Naive thymus-derived CD4-positive, alpha-beta T cell (primary cell): ENCODE data around the gene CPXM2. TPM values are rescaled to one million over a fixed set of nuclear protein-coding genes. Genes with fewer than 3 reads are reported as not detected.

Source experiments
- ATAC-seq: fragments of 150-1000 bp; cut with Tn5 transposase; 2 replicates; pipeline ENCODE4 v1.10.0; 2021; ENCODE audit warnings: mild to moderate bottlenecking, moderate library complexity
- CTCF ChIA-PET: fragments of 350-600 bp; sonication (Branson Sonifier 250); formaldehyde crosslinking; loops from one replicate; lab custom pipeline; 2021; ENCODE audit warnings: antibody characterized with exemption; lab: Charles Lee
- POLR2A ChIA-PET: fragments of 350-600 bp; sonication (Branson Sonifier 250); formaldehyde crosslinking; loops from one replicate; lab custom pipeline; 2021; ENCODE audit warnings: antibody characterized with exemption, inconsistent platforms; lab: Charles Lee
- DNase-seq, 9 donors: peaks; one replicate each; pipeline versions ENCODE4 v3.0.0 to v3.0.0-alpha.2; 2020 to 2022; ENCODE audit warnings: mixed read lengths in 1 of 9
- H3K27ac ChIP-seq: one replicate; pipeline ENCODE4 v1.7.0; 2013; ENCODE audit warnings: mild to moderate bottlenecking, low read depth, low read length, moderate library complexity
- H3K27me3 ChIP-seq, 2 donors: one replicate each; pipeline ENCODE4 v1.7.0; 2013; ENCODE audit warnings: low read length in 2 of 2, mild to moderate bottlenecking in 2 of 2, moderate library complexity in 2 of 2; ENCODE audit not compliant: control insufficient read depth in 2 of 2, insufficient read depth in 2 of 2
- H3K36me3 ChIP-seq, 3 experiments: 1 replicate in 2 of 3; 2 replicates in 1 of 3; pipeline ENCODE4 v1.7.0; 2013; ENCODE audit warnings: low read length in 3 of 3, mild to moderate bottlenecking in 3 of 3, moderate library complexity in 1 of 3; ENCODE audit not compliant: insufficient read depth in 3 of 3, control insufficient read depth in 2 of 3
- H3K4me1 ChIP-seq, 2 donors: one replicate each; pipeline ENCODE4 v1.7.0; 2013; ENCODE audit warnings: low read length in 2 of 2, mild to moderate bottlenecking in 2 of 2, moderate library complexity in 1 of 2; ENCODE audit not compliant: control insufficient read depth in 2 of 2, insufficient read depth in 2 of 2
- H3K4me3 ChIP-seq: 2 replicates; pipeline ENCODE4 v1.7.0; 2013; ENCODE audit warnings: mild to moderate bottlenecking, low read length
- H3K9me3 ChIP-seq, 3 experiments: 1 replicate in 2 of 3; 2 replicates in 1 of 3; pipeline ENCODE4 v1.7.0; 2013; ENCODE audit warnings: low read length in 3 of 3; ENCODE audit not compliant: control insufficient read depth in 2 of 3
- H3K27ac Mint-ChIP-seq, 9 donors: one replicate each; pipeline ENCODE4 v1.8.0; 2020 to 2022; ENCODE audit warnings: mixed read lengths in 9 of 9, mild to moderate bottlenecking in 8 of 9, moderate library complexity in 5 of 9, inconsistent platforms in 2 of 9
- H3K27me3 Mint-ChIP-seq, 5 donors: one replicate each; pipeline ENCODE4 v1.8.0; 2021 to 2022; ENCODE audit warnings: mixed read lengths in 5 of 5, mild to moderate bottlenecking in 1 of 5
- H3K36me3 Mint-ChIP-seq, 5 donors: one replicate each; pipeline ENCODE4 v1.8.0; 2020 to 2022; ENCODE audit warnings: mixed read lengths in 5 of 5, mild to moderate bottlenecking in 3 of 5, inconsistent platforms in 1 of 5
- H3K4me1 Mint-ChIP-seq, 7 donors: one replicate each; pipeline ENCODE4 v1.8.0; 2020 to 2022; ENCODE audit warnings: mixed read lengths in 7 of 7, mild to moderate bottlenecking in 3 of 7, inconsistent platforms in 1 of 7
- H3K4me3 Mint-ChIP-seq, 10 donors: one replicate each; pipeline ENCODE4 v1.8.0; 2020 to 2022; ENCODE audit warnings: mild to moderate bottlenecking in 10 of 10, mixed read lengths in 10 of 10, moderate library complexity in 6 of 10, inconsistent platforms in 2 of 10
- H3K9me3 Mint-ChIP-seq, 11 donors: one replicate each; pipeline ENCODE4 v1.8.0; 2020 to 2022; ENCODE audit warnings: mixed read lengths in 11 of 11, mild to moderate bottlenecking in 4 of 11, inconsistent platforms in 1 of 11, moderate library complexity in 1 of 11
- intact Hi-C, 2 donors: fragments of 100-400 bp; cut with micrococcal nuclease; formaldehyde crosslinking; loops; one replicate each; pipeline ENCODE4 v1.15.1; 2023
- polyA plus RNA-seq, 2 donors: library from polyadenylated mRNA; unstranded; fragments of 300-500 nt; fragmentation: Illumina TruSeq; gene quantifications; one replicate each; pipeline ENCODE4 v1.2.3, GENCODE V29; 2021
- total RNA-seq, 6 experiments: library from RNA in 5 of 6; stranded (reverse) in 5 of 6; gene quantifications; 1 replicate in 5 of 6; 2 replicates in 1 of 6; pipeline ENCODE4 v1.2.3 and lab custom pipeline; 2021 to 2026

CPXM2 gene
- total and polyA plus RNA-seq, 7 experiments from 2014 or later: not detected

DNA sequence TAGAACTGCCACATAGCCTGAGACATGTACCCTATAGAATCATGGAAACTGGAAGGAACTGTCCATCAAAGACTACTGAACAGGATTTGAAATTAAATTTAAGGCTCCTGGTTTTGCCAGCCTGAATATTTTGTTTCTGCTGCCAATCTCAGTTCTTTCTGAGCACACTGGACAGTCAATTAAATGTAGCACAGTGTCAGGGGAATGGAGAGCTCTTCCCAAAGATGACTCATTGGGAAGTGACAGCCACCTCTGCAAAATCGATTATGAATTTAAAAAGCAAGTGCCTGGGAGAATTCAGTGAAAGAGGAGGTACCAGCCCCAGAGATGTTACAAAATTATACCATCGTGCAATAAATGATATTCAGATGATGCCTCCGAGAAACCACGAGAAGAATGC, 47.8 kb downstream of the CPXM2 start:
- no peaks in the 10 kb centered on the region for H3K36me3 Mint-ChIP-seq
- Histone ChIP-seq H3K27me3 (no peaks in the 10 kb centered on the region), H3K4me1 (no peaks in the 10 kb centered on the region), H3K4me3 (no peak overlapping the region), H3K27ac (no peak overlapping the region), H3K36me3 (no peaks in the 10 kb centered on the region), H3K9me3 (no peaks in the 10 kb centered on the region)
- DNase-seq (no peak), ATAC-seq (no peak)
- H3K27me3 Mint-ChIP-seq: peaks cover 3 to 26% (median 14%) of the 10 kb centered on the region in 5 donors
- no peaks in the 10 kb centered on the region for H3K4me1 Mint-ChIP-seq
- H3K9me3 Mint-ChIP-seq: peaks cover 0 to 8% (median 4%) of the 10 kb centered on the region in 11 donors
- intact Hi-C loops: no loop called here
- no peak overlapping the region for H3K27ac Mint-ChIP-seq
- POLR2A ChIA-PET: no interaction called here
- H3K4me3 Mint-ChIP-seq: no peak overlapping the region
- CTCF ChIA-PET: no interaction called here

DNA sequence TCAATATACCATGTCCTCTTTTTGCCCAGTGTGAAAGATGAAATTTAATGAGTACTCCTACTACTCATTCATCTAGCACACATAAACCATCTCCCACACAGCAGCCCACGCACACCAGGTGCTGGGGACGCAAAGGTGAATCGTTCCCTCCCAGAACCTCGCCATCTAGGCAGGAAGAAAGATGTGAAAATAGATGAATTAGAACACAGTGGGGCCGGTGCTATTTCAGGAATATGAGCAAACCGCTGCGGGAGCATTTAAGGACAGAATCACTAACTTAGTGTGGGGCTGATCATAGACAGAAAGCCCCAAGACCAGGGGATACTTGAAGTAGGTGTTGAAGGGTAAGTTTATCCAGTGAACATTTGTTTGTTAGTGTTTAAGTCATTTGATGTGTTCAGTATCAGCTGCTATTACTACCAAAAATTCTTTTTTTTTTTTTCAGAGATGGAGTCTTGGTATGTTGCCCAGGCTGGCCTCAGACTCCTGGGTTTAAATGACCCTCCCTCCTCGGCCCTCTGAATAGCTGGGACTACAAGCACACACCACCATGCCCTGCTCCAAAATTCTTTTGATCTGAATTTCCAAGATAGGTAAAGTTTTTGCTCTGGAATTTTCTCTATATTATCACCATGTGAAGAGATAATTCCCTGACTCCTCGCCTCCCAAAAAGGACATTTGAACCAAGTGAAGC, 48.8 kb downstream of the CPXM2 start:
- Mint-ChIP-seq H3K4me1 (no peaks in the 10 kb centered on the region), H3K9me3 (peaks cover 0 to 8% (median 4%) of the 10 kb centered on the region in 11 donors), H3K27me3 (peaks cover 3 to 26% (median 14%) of the 10 kb centered on the region in 5 donors), H3K4me3 (no peak overlapping the region), H3K27ac (no peak overlapping the region), H3K36me3 (no peaks in the 10 kb centered on the region)
- DNase-seq: no peak
- no peaks in the 10 kb centered on the region for H3K4me1 ChIP-seq
- CTCF ChIA-PET: no interaction called here
- H3K27ac ChIP-seq: no peak overlapping the region
- ATAC-seq: no peak
- H3K9me3 ChIP-seq: no peaks in the 10 kb centered on the region
- no peaks in the 10 kb centered on the region for H3K36me3 ChIP-seq
- POLR2A ChIA-PET: no interaction called here
- no peaks in the 10 kb centered on the region for H3K27me3 ChIP-seq
- intact Hi-C loops: no loop called here
- no peak overlapping the region for H3K4me3 ChIP-seq

DNA sequence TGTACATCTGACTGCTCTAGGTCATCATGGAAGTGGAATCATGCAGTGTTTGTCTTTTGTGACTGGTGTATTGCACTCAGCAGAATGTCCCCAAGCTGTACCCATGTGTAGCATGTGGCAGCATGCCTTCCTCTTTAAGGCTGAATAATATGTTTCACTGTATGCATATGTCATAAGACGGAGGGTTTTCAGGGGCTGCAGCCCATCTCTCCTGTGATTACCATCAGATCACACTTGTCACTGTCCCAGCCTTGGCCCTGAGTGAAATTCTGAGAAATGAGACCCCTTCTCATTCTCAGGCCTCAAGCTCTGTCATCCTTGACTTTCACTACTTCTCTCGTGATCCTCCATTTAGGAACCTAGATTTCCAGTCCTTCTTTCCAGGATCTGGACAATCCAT, 50.0 kb downstream of the CPXM2 start:
- Histone ChIP-seq H3K9me3 (no peaks in the 10 kb centered on the region), H3K27me3 (no peaks in the 10 kb centered on the region), H3K4me3 (no peak overlapping the region), H3K4me1 (no peaks in the 10 kb centered on the region), H3K36me3 (no peaks in the 10 kb centered on the region), H3K27ac (no peak overlapping the region)
- H3K4me3 Mint-ChIP-seq: no peak overlapping the region
- peaks cover 3 to 22% (median 19%) of the 10 kb centered on the region in 5 donors for H3K27me3 Mint-ChIP-seq
- H3K4me1 Mint-ChIP-seq: no peaks in the 10 kb centered on the region
- peaks cover 0 to 6% (median 4%) of the 10 kb centered on the region in 11 donors for H3K9me3 Mint-ChIP-seq
- no peak for DNase-seq
- H3K27ac Mint-ChIP-seq: no peak overlapping the region
- no peak for ATAC-seq
- ChIA-PET POLR2A (no interaction called here), CTCF (no interaction called here)
- intact Hi-C loops: no loop called here
- no peaks in the 10 kb centered on the region for H3K36me3 Mint-ChIP-seq

DNA sequence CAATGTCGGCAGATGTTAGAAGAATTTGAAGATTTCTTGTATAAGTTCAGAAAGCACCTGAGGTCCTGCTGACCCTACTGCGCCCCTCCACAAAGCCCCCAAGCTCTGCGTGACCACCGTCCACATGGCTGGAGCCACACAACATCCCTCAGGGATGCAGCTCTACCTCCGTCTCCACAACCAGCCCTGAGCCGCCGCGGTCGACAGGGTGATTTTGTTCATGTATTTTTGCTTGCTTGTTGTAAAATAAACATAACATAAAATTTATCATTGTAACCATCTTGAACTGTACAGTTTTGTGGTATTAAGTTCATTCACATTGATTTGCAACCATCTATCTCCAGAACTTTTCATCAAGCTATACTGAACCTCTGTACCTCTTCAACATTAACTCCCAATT, 50.5 kb downstream of the CPXM2 start:
- H3K4me1 ChIP-seq: no peaks in the 10 kb centered on the region
- ChIA-PET POLR2A (no interaction called here), CTCF (no interaction called here)
- H3K27me3 ChIP-seq: no peaks in the 10 kb centered on the region
- H3K4me1 Mint-ChIP-seq: no peaks in the 10 kb centered on the region
- no peak overlapping the region for H3K4me3 Mint-ChIP-seq
- no peak overlapping the region for H3K4me3 ChIP-seq
- H3K9me3 ChIP-seq: no peaks in the 10 kb centered on the region
- no peaks in the 10 kb centered on the region for H3K36me3 ChIP-seq
- H3K27ac ChIP-seq: no peak overlapping the region
- intact Hi-C loops: no loop called here
- no peak for ATAC-seq
- no peak overlapping the region for H3K27ac Mint-ChIP-seq
- peaks cover 0 to 7% (median 4%) of the 10 kb centered on the region in 11 donors for H3K9me3 Mint-ChIP-seq
- no peaks in the 10 kb centered on the region for H3K36me3 Mint-ChIP-seq
- H3K27me3 Mint-ChIP-seq: peaks cover 3 to 26% (median 19%) of the 10 kb centered on the region in 5 donors
- no peak for DNase-seq

DNA sequence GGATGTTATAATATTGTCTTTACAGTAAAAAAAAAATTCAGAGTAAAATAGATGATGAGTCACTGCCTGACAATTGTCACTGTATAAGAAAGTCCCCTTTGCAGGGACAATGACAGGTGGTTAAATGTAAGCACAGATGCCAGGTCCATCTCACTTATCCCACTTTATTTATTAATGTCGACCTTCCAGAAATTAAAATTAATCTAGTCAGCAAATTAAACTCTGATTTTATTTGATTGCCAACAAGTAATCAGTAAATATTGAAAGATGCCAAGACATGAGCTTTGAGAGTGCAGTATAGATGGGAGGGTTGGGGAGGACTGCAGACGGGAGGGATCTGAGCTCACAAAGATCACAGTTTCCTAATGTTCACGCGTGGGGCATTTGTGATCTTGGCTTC, 50.9 kb downstream of the CPXM2 start:
- no peak for DNase-seq
- ChIA-PET POLR2A (no interaction called here), CTCF (no interaction called here)
- Mint-ChIP-seq H3K9me3 (peaks cover 0 to 7% (median 4%) of the 10 kb centered on the region in 11 donors), H3K36me3 (no peaks in the 10 kb centered on the region), H3K4me1 (no peaks in the 10 kb centered on the region), H3K27ac (no peak overlapping the region), H3K27me3 (peaks cover 2 to 30% (median 19%) of the 10 kb centered on the region in 5 donors), H3K4me3 (no peak overlapping the region)
- intact Hi-C loops: no loop called here
- H3K4me3 ChIP-seq: no peak overlapping the region
- H3K27me3 ChIP-seq: no peaks in the 10 kb centered on the region
- no peaks in the 10 kb centered on the region for H3K4me1 ChIP-seq
- no peaks in the 10 kb centered on the region for H3K9me3 ChIP-seq
- ATAC-seq: no peak
- no peak overlapping the region for H3K27ac ChIP-seq
- H3K36me3 ChIP-seq: no peaks in the 10 kb centered on the region

DNA sequence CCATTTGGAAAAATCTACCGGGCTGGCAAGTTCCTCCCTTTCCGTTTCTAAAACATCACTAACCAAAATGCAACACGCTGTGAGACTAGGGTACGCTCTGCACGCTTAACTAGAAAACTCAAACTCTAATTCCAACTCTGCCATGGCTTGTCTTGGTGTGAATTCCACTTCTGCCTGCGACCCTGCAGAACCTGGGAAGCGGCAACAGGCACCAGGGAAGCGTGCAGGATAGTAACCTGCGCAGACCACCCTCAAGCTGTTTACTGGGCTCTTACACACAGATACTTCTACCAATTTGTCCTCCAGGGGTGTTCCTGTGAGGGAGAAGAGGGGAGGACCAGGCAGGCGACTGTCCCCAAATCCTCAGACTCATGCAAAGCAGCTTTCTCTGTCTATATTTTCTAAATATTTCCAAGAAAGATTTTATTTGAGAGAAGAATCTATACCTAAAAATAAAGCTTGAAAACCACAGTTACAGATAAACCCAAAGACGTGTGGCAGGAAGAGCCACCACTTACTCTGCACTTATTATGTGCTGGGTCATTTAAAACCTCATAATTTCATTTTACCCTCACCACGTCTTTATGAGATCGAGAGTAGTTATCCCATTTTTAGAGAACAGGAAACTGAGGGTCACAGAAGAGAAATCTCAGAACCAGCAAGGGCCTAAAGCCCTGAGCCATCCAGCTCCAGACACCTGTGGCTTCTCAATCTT, 52.9 kb downstream of the CPXM2 start:
- H3K9me3 Mint-ChIP-seq: peaks cover 0 to 5% (median 0%) of the 10 kb centered on the region in 11 donors
- no peak overlapping the region for H3K27ac Mint-ChIP-seq
- H3K9me3 ChIP-seq: no peaks in the 10 kb centered on the region
- intact Hi-C loops: no loop called here
- peaks cover 0 to 36% (median 15%) of the 10 kb centered on the region in 5 donors for H3K27me3 Mint-ChIP-seq
- H3K4me1 ChIP-seq: no peaks in the 10 kb centered on the region
- ChIA-PET POLR2A (no interaction called here), CTCF (no interaction called here)
- H3K4me3 ChIP-seq: no peak overlapping the region
- H3K27me3 ChIP-seq: no peaks in the 10 kb centered on the region
- no peaks in the 10 kb centered on the region for H3K36me3 Mint-ChIP-seq
- DNase-seq: no peak
- no peak for ATAC-seq
- H3K36me3 ChIP-seq: no peaks in the 10 kb centered on the region
- no peak overlapping the region for H3K27ac ChIP-seq
- H3K4me3 Mint-ChIP-seq: no peak overlapping the region
- H3K4me1 Mint-ChIP-seq: no peaks in the 10 kb centered on the region

DNA sequence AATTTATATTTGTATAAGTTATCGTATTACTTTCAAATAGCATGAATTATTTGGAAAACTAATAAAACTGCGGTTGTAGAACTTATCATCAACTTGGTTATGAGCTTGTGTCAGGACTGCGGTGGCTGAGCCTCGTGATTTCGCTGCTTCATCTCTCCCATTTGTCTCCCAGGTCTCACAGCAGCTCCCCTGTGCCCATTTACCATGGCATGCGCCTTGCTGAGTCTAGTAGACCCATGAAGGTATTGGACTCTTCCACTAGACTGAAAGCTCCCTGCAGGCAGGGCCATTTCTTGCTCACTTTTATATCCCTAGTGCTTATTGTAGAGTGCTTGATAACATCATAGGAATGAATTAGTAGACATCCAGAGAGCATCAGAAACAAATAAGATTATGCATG, 53.9 kb downstream of the CPXM2 start:
- Histone ChIP-seq H3K4me1 (no peaks in the 10 kb centered on the region), H3K36me3 (no peaks in the 10 kb centered on the region), H3K4me3 (no peak overlapping the region), H3K9me3 (no peaks in the 10 kb centered on the region), H3K27ac (no peak overlapping the region), H3K27me3 (no peaks in the 10 kb centered on the region)
- POLR2A ChIA-PET: no interaction called here
- CTCF ChIA-PET: no interaction called here
- H3K9me3 Mint-ChIP-seq: peaks cover 0 to 4% (median 0%) of the 10 kb centered on the region in 11 donors
- no peak for ATAC-seq
- no peak overlapping the region for H3K4me3 Mint-ChIP-seq
- no peak for DNase-seq
- H3K36me3 Mint-ChIP-seq: no peaks in the 10 kb centered on the region
- no peak overlapping the region for H3K27ac Mint-ChIP-seq
- no peaks in the 10 kb centered on the region for H3K4me1 Mint-ChIP-seq
- intact Hi-C loops: no loop called here
- H3K27me3 Mint-ChIP-seq: peaks cover 0 to 41% (median 15%) of the 10 kb centered on the region in 5 donors
